Esophagus muscularis mucosa (tissue), 4 donors: ENCODE results near the gene NOS3. TPM values are rescaled to one million over a fixed set of nuclear protein-coding genes. Genes with fewer than 3 reads are reported as not detected.

ENCODE experiments used
- DNase-seq: peaks from one replicate; pipeline ENCODE4 v3.0.0-alpha.2; 2017; ENCODE audit errors: extremely low spot score
- H3K27ac ChIP-seq, 4 donors: fragments of 200-600 bp; sonication (generic); replicated peaks in 1 of 4; 1 replicate in 3 of 4; 2 replicates in 1 of 4; pipeline ENCODE4 v1.5.1; 2016 to 2019; ENCODE audit warnings: mild to moderate bottlenecking in 1 of 4
- H3K27me3 ChIP-seq, 4 donors: fragments of 200-600 bp; sonication (generic); one replicate each; pipeline versions ENCODE4 v1.5.1 to v1.6.0; 2016 to 2019
- H3K36me3 ChIP-seq, 4 donors: fragments of 200-600 bp; sonication (generic); one replicate each; pipeline ENCODE4 v1.5.1; 2016 to 2019
- H3K4me1 ChIP-seq, 4 donors: fragments of 200-600 bp; sonication (generic); one replicate each; pipeline ENCODE4 v1.5.1; 2016 to 2019
- H3K4me3 ChIP-seq, 4 donors: fragments of 200-600 bp; sonication (generic); 1 replicate in 2 of 4; 2 replicates in 2 of 4; pipeline ENCODE4 v1.5.1; 2016 to 2019; ENCODE audit warnings: mild to moderate bottlenecking in 4 of 4, moderate library complexity in 1 of 4
- H3K9me3 ChIP-seq, 4 donors: fragments of 200-600 bp; sonication (generic); 1 replicate in 3 of 4; 2 replicates in 1 of 4; pipeline ENCODE4 v1.5.1; 2016 to 2019
- CTCF ChIP-seq, 3 experiments: fragments of 200-600 bp in 2 of 3; fragments of 450-650 bp in 1 of 3; sonication (generic) in 2 of 3; IDR thresholded peaks; one replicate each; pipeline ENCODE4 v1.5.1; 2017 to 2019; ENCODE audit warnings: antibody characterized with exemption in 3 of 3, mild to moderate bottlenecking in 2 of 3, moderate library complexity in 1 of 3
- EP300 ChIP-seq: sonication (generic); formaldehyde crosslinking; IDR thresholded peaks from one replicate; pipeline ENCODE4 v1.6.1; 2017; ENCODE audit warnings: antibody characterized with exemption
- POLR2A ChIP-seq: fragments of 450-650 bp; IDR thresholded peaks from one replicate; pipeline ENCODE4 v1.6.1; 2017; ENCODE audit warnings: antibody characterized with exemption, moderate library complexity, mild to moderate bottlenecking, low read depth
- POLR2AphosphoS5 ChIP-seq, 2 donors: sonication (generic); formaldehyde crosslinking; IDR thresholded peaks; one replicate each; pipeline ENCODE4 v1.6.1; 2017; ENCODE audit warnings: antibody characterized with exemption in 2 of 2
- WGBS: methylation state at CpG from one replicate; pipeline ENCODE4 v1.1.5; 2018; 5-methylcytosine and 5-hydroxymethylcytosine counted together
- intact Hi-C: fragments of 100-400 bp; cut with DNase I; formaldehyde crosslinking; loops from one replicate; pipeline ENCODE4 v1.15.1; 2023
- total RNA-seq, 4 donors: library from RNA; depleted of rRNA; stranded (reverse); fragments of >200 nt; gene quantifications; one replicate each; pipeline versions ENCODE4 v1.1.0 to v1.2.1, GENCODE V29; 2016

Gene NOS3
- total RNA-seq, 4 donors from 2014 or later, result 3.7 to 20.2 (median 16.2) TPM

- DNase-seq, result no peak
- intact Hi-C loops, result no loop called here
- H3K9me3 ChIP-seq, result no peaks in the 10 kb centered on the region
- no peak overlapping the region for H3K27ac ChIP-seq
- TF ChIP-seq EP300, result no peak
- TF ChIP-seq POLR2A, result no peak
- TF ChIP-seq CTCF (IDR thresholded peaks at IDR 0.05), result no peak
- no peak for TF ChIP-seq POLR2AphosphoS5 (IDR thresholded peaks at IDR 0.05)
- peaks cover 0 to 10% (median 0%) of the 10 kb centered on the region in 4 donors for H3K27me3 ChIP-seq
- WGBS, result 78% methylated on average over 4 of the region's 4 CpGs
- H3K4me1 ChIP-seq, result peaks cover 38 to 57% (median 42%) of the 10 kb centered on the region in 4 donors
- H3K4me3 ChIP-seq, result no peak overlapping the region
- peaks cover 14 to 56% (median 44%) of the 10 kb centered on the region in 4 donors for H3K36me3 ChIP-seq
These were observed 41.3 kb upstream of the NOS3 start for GRCh38 chr7:150949564-150949963.

- Histone ChIP-seq H3K27me3 (peaks cover 0 to 10% (median 0%) of the 10 kb centered on the region in 4 donors), H3K4me3 (no peak overlapping the region), H3K27ac (no peak overlapping the region), H3K4me1 (peaks cover 41 to 59% (median 45%) of the 10 kb centered on the region in 4 donors), H3K36me3 (peaks cover 14 to 54% (median 43%) of the 10 kb centered on the region in 4 donors), H3K9me3 (no peaks in the 10 kb centered on the region)
- no peak for TF ChIP-seq POLR2A
- no peak for TF ChIP-seq CTCF (IDR thresholded peaks at IDR 0.05)
- no peak for TF ChIP-seq POLR2AphosphoS5 (IDR thresholded peaks at IDR 0.05)
- TF ChIP-seq EP300, result no peak
- WGBS, result 72% methylated on average over 10 of the region's 16 CpGs
- intact Hi-C loops, result no loop called here
- no peak for DNase-seq
These were observed 40.8 kb upstream of the NOS3 start for GRCh38 chr7:150949971-150950491.

GRCh38 chr7:150950496-150951180, 40.2 kb upstream of the NOS3 start:
- Histone ChIP-seq H3K27ac (no peak overlapping the region), H3K36me3 (peaks cover 14 to 54% (median 41%) of the 10 kb centered on the region in 4 donors), H3K9me3 (no peaks in the 10 kb centered on the region), H3K27me3 (peaks cover 0 to 10% (median 0%) of the 10 kb centered on the region in 4 donors), H3K4me1 (peaks cover 41 to 59% (median 45%) of the 10 kb centered on the region in 4 donors), H3K4me3 (no peak overlapping the region)
- intact Hi-C loops, result no loop called here
- DNase-seq, result no peak
- WGBS, result 92% methylated on average over 20 of the region's 27 CpGs
- TF ChIP-seq EP300 (no peak), CTCF (IDR thresholded peaks at IDR 0.05) (no peak), POLR2AphosphoS5 (IDR thresholded peaks at IDR 0.05) (no peak), POLR2A (no peak)

- H3K4me1 ChIP-seq, result peaks cover 41 to 59% (median 45%) of the 10 kb centered on the region in 4 donors
- H3K27ac ChIP-seq, result no peak overlapping the region
- H3K4me3 ChIP-seq, result no peak overlapping the region
- no peaks in the 10 kb centered on the region for H3K9me3 ChIP-seq
- intact Hi-C loops, result no loop called here
- H3K27me3 ChIP-seq, result peaks cover 0 to 10% (median 0%) of the 10 kb centered on the region in 4 donors
- DNase-seq, result no peak
- no peak for TF ChIP-seq EP300
- TF ChIP-seq POLR2AphosphoS5 (IDR thresholded peaks at IDR 0.05), result no peak
- TF ChIP-seq POLR2A, result no peak
- no peak for TF ChIP-seq CTCF (IDR thresholded peaks at IDR 0.05)
- H3K36me3 ChIP-seq, result peaks cover 14 to 54% (median 41%) of the 10 kb centered on the region in 4 donors
- WGBS, result over 99% methylated on average over 14 of the region's 16 CpGs
These were observed 39.7 kb upstream of the NOS3 start for GRCh38 chr7:150951181-150951520.
